ENCODE data around the gene PJVK. TPM values are rescaled to one million over a fixed set of nuclear protein-coding genes. Genes with fewer than 3 reads are reported as not detected.
A peak's percentile ranks its signal among the peaks of the same experiment; 100 is the strongest.

PJVK gene
- total and polyA plus RNA-seq, 2 of the 13 experiments (the other 11 are each of a cell fraction or from before 2014, with no cell fraction given), result 1.2 to 2.6 TPM

DNA sequence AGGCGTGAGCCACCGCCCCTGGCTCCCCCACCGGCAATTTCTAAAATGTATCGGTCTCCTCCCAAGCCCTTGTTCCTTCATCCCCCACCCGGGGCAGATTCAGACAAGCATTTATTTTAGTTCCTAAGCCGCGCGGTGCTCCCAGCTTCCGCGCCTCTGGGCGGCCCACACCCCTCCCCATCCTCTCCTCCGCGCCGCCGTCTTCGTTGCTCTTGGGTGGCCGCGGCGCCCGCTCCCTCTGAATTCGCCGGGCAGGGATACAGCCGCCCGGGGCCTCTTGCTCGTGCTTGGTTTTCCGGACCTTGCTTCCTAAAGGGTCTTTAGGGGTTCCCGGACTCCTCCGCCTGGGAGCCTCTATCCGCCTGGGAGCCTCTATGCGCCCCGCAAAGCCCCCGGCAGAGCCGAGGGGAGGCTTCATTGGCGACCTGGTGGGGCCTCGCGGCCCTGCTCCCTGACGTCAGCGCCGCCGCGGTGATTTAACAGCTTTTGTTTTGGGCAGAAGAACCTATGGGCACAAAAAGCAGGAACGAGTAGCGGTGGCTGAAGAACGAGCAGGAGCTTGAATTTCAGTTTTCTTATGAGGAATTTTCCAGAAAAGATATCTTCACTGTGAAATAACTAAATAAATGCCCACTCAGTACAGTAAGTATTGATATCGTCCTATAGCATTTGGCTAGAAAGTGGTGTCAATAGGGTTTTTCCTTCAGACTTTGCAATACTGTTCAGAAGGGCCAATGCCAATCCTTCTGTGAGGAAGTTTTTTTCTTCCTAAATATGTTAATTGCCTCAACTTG, 37.5 kb upstream of the PJVK start (continued):
- TF ChIP-seq, protein P1, sequence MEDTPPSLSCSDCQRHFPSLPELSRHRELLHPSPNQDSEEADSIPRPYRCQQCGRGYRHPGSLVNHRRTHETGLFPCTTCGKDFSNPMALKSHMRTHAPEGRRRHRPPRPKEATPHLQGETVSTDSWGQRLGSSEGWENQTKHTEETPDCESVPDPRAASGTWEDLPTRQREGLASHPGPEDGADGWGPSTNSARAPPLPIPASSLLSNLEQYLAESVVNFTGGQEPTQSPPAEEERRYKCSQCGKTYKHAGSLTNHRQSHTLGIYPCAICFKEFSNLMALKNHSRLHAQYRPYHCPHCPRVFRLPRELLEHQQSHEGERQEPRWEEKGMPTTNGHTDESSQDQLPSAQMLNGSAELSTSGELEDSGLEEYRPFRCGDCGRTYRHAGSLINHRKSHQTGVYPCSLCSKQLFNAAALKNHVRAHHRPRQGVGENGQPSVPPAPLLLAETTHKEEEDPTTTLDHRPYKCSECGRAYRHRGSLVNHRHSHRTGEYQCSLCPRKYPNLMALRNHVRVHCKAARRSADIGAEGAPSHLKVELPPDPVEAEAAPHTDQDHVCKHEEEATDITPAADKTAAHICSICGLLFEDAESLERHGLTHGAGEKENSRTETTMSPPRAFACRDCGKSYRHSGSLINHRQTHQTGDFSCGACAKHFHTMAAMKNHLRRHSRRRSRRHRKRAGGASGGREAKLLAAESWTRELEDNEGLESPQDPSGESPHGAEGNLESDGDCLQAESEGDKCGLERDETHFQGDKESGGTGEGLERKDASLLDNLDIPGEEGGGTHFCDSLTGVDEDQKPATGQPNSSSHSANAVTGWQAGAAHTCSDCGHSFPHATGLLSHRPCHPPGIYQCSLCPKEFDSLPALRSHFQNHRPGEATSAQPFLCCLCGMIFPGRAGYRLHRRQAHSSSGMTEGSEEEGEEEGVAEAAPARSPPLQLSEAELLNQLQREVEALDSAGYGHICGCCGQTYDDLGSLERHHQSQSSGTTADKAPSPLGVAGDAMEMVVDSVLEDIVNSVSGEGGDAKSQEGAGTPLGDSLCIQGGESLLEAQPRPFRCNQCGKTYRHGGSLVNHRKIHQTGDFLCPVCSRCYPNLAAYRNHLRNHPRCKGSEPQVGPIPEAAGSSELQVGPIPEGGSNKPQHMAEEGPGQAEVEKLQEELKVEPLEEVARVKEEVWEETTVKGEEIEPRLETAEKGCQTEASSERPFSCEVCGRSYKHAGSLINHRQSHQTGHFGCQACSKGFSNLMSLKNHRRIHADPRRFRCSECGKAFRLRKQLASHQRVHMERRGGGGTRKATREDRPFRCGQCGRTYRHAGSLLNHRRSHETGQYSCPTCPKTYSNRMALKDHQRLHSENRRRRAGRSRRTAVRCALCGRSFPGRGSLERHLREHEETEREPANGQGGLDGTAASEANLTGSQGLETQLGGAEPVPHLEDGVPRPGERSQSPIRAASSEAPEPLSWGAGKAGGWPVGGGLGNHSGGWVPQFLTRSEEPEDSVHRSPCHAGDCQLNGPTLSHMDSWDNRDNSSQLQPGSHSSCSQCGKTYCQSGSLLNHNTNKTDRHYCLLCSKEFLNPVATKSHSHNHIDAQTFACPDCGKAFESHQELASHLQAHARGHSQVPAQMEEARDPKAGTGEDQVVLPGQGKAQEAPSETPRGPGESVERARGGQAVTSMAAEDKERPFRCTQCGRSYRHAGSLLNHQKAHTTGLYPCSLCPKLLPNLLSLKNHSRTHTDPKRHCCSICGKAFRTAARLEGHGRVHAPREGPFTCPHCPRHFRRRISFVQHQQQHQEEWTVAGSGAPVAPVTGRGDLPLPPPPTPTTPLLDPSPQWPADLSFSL (CRISPR knock-in tag; IDR thresholded peaks at IDR 0.05), result no peak
- TF ChIP-seq SETDB1 (CRISPR knock-in tag; IDR thresholded peaks at IDR 0.05; ENCODE audit: borderline replicate concordance), result no peak
- TF ChIP-seq, protein P2, sequence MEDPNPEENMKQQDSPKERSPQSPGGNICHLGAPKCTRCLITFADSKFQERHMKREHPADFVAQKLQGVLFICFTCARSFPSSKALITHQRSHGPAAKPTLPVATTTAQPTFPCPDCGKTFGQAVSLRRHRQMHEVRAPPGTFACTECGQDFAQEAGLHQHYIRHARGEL (CRISPR knock-in tag; IDR thresholded peaks at IDR 0.05), result 0 out of 2 replicates have a peak, but pooled peaks have one; percentile 45
- no peak for TF ChIP-seq IKZF1 (IDR thresholded peaks at IDR 0.05)
- TF ChIP-seq, protein P3, sequence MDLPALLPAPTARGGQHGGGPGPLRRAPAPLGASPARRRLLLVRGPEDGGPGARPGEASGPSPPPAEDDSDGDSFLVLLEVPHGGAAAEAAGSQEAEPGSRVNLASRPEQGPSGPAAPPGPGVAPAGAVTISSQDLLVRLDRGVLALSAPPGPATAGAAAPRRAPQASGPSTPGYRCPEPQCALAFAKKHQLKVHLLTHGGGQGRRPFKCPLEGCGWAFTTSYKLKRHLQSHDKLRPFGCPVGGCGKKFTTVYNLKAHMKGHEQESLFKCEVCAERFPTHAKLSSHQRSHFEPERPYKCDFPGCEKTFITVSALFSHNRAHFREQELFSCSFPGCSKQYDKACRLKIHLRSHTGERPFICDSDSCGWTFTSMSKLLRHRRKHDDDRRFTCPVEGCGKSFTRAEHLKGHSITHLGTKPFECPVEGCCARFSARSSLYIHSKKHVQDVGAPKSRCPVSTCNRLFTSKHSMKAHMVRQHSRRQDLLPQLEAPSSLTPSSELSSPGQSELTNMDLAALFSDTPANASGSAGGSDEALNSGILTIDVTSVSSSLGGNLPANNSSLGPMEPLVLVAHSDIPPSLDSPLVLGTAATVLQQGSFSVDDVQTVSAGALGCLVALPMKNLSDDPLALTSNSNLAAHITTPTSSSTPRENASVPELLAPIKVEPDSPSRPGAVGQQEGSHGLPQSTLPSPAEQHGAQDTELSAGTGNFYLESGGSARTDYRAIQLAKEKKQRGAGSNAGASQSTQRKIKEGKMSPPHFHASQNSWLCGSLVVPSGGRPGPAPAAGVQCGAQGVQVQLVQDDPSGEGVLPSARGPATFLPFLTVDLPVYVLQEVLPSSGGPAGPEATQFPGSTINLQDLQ (CRISPR knock-in tag; IDR thresholded peaks at IDR 0.05), result no peak
- TF ChIP-seq ZNF430 (CRISPR knock-in tag; IDR thresholded peaks at IDR 0.05), result no peak
- no peak for TF ChIP-seq ZNF383 (CRISPR knock-in tag; IDR thresholded peaks at IDR 0.05; ENCODE audit: borderline replicate concordance)
- TF ChIP-seq, protein P4, sequence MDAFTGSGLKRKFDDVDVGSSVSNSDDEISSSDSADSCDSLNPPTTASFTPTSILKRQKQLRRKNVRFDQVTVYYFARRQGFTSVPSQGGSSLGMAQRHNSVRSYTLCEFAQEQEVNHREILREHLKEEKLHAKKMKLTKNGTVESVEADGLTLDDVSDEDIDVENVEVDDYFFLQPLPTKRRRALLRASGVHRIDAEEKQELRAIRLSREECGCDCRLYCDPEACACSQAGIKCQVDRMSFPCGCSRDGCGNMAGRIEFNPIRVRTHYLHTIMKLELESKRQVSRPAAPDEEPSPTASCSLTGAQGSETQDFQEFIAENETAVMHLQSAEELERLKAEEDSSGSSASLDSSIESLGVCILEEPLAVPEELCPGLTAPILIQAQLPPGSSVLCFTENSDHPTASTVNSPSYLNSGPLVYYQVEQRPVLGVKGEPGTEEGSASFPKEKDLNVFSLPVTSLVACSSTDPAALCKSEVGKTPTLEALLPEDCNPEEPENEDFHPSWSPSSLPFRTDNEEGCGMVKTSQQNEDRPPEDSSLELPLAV (CRISPR knock-in tag; conservative IDR thresholded peaks at IDR 0.05; ENCODE audit: low read depth), result no peak
- TF ChIP-seq, protein P5, sequence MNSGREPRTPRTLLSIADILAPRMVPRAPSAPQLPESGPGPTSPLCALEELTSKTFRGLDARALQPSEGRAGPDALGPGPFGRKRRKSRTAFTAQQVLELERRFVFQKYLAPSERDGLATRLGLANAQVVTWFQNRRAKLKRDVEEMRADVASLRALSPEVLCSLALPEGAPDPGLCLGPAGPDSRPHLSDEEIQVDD (CRISPR knock-in tag; IDR thresholded peaks at IDR 0.05; ENCODE audit: borderline replicate concordance), result no peak
- no peak for TF ChIP-seq GTF2F1 (IDR thresholded peaks at IDR 0.05; ENCODE audit: low read length)
- TF ChIP-seq ZNF552 (CRISPR knock-in tag; IDR thresholded peaks at IDR 0.05; ENCODE audit: borderline replicate concordance), result no peak
- no peak for TF ChIP-seq NBN (conservative IDR thresholded peaks at IDR 0.05)
- TF ChIP-seq, protein P6, sequence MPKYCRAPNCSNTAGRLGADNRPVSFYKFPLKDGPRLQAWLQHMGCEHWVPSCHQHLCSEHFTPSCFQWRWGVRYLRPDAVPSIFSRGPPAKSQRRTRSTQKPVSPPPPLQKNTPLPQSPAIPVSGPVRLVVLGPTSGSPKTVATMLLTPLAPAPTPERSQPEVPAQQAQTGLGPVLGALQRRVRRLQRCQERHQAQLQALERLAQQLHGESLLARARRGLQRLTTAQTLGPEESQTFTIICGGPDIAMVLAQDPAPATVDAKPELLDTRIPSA (CRISPR knock-in tag; IDR thresholded peaks at IDR 0.05; ENCODE audit: borderline replicate concordance), result no peak
- TF ChIP-seq ZNF709 (CRISPR knock-in tag; IDR thresholded peaks at IDR 0.05), result no peak
- no peak for TF ChIP-seq ZNF124 (CRISPR knock-in tag; IDR thresholded peaks at IDR 0.05)
- TF ChIP-seq ZNF746 (CRISPR knock-in tag; IDR thresholded peaks at IDR 0.05), result no peak
- TF ChIP-seq CHCHD3 (CRISPR knock-in tag; IDR thresholded peaks at IDR 0.05), result no peak
